GM12873 (cell line): ENCODE results near the gene AKAP6.

ENCODE experiments used
- CTCF ChIP-seq: IDR thresholded peaks from 2 replicates; pipeline ENCODE4 v1.5.1; 2012; ENCODE audit warnings: low read depth, mild to moderate bottlenecking, moderate library complexity, low read length, control low read depth; ENCODE audit not compliant: insufficient read depth; ENCODE audit errors: missing control alignments

Gene AKAP6

GRCh38 chr14:32620724-32621123, 291.6 kb downstream of the AKAP6 start:
- no peak for TF ChIP-seq CTCF

GRCh38 chr14:32621585-32621984, 292.5 kb downstream of the AKAP6 start:
- TF ChIP-seq CTCF, result no peak

GRCh38 chr14:32622742-32623141, 293.6 kb downstream of the AKAP6 start:
- no peak for TF ChIP-seq CTCF

- TF ChIP-seq CTCF, result no peak
Observed at GRCh38 chr14:32623300-32624093, 294.4 kb downstream of the AKAP6 start.

- no peak for TF ChIP-seq CTCF
Observed at GRCh38 chr14:32625211-32625610, 296.1 kb downstream of the AKAP6 start.

GRCh38 chr14:32627545-32628298, 298.6 kb downstream of the AKAP6 start:
- TF ChIP-seq CTCF, result no peak

- no peak for TF ChIP-seq CTCF
Observed at GRCh38 chr14:32629236-32629635, 300.1 kb downstream of the AKAP6 start.
